Activated CD8-positive, alpha-beta memory T cell treated with anti-CD3 and anti-CD28 coated beads for 48 hours (primary cell): ENCODE results near the gene ARID5B.
"Not testable (repeated sequence)": the region's sequence is repeated elsewhere in the genome, so short reads cannot be mapped to it uniquely, and the experiment has no call there.

Experiments
- DNase-seq, 3 experiments: peaks; one replicate each; pipeline ENCODE4 v3.0.0-alpha.2; 2020; ENCODE audit warnings: low read depth in 2 of 3, low spot score in 2 of 3

Gene ARID5B

DNA sequence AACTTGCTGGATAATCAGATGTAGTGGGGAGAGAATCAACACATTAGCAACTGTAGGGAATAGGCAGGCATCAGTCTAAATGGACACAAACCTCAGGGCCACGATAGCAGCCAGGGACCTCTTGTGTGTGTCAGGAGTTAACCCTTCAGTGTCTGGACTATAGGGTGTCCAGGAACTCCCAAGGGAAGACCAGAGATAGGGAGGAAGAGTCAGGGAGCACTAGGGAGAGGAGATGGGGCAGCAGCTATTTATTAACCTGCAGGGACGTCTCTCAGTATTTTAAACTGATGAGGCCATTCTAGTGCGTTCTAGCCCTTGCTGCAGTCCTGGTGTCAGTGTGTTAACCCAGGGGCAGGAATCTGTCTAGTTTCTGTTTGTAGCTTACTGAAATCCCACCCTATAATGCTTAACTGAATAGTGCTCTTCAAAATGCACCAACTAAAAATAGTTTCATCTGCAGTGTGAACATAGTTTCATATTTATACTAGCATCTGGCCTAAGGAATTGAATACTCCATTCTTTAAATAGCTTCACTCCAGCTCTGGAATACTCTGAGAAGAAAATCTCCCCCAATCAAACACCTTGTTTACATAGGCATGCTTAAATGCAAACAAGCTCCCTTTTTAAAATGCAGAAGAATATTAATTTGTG, 62.7 kb downstream of the ARID5B start:
- no peak for DNase-seq

DNA sequence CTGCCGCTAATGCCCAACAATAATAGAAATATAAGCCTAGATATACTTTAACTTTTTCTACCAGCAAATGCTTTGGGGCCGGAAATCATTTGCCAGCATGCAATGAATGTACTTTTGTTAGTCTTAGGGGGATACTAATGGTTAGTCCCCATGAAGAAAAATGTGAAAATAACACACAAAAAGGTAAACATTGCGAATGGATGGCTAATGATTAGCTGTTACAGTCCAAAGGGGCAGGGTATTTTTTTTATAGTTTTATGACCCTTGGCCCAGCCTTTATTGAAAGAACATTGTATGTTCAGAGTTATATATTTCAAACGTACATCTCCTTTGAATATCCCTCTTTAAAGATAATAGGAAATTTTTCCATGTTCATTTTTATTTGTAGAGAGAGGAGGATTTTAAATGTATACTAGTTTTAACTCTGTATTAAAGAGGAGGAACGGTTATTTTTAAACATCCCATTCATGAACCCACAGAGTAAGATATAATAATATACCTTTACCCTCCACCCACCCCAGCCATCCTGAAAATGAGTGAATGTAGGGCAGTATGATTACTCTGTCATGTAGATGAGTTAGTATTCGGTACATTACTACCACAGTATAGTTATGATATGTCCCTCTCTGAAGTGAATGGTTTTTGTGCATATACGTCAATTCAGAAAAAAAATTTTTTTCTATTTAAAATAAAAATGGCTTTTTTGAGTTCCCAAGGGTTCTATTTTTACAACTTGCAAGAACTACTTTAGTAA, 63.6 kb downstream of the ARID5B start:
- no peak for DNase-seq

DNA sequence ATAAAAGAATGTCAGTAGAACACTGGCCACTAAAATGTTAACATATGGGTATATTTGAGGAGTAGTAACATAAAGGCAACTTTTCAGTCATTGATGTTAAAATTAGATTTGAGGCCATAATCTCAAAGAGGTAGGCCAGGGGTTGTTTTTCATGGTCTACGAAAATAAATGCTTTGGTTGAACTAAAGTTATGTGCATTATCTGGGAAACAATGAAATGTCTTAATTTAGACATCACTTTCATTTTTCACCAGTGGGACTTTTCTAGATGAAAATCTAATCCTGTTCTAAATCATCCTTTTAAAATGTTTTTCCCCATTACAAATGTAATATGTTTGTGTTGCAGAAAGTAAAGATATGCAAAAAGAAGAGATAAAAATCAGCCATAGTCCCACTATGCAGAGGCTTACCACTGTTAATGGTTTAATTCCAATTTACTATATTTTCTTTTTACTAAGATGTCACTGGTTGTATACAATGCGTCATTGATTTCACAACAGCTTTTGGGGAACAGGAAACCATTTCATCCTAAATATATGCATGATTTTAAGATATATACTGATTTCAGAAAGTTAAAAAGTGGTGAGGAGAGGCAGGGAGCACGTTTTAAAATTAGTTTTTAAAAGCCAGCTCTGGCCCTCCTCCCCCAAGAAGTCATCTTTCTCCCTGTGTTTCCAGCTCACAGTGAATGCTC, 64.3 kb downstream of the ARID5B start:
- no peak for DNase-seq

DNA sequence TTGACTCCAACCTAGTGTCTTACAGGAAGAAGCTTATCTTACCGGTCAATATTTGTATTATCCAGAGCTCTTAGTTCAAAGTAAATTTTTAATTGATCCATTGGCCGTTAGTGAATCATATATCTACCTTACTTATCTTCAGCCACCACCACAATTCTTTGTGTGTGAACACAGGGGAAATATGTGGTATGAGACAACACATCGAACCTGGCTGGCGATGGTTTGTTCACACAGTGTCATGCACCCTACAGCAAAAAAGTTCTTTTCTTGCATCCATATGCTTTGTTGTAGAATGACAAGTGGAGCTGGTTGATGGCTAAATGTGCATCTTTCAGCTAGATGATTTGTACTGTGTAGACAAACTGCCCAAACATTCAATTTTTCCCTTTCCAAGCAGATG, 65.8 kb downstream of the ARID5B start:
- no peak for DNase-seq

DNA sequence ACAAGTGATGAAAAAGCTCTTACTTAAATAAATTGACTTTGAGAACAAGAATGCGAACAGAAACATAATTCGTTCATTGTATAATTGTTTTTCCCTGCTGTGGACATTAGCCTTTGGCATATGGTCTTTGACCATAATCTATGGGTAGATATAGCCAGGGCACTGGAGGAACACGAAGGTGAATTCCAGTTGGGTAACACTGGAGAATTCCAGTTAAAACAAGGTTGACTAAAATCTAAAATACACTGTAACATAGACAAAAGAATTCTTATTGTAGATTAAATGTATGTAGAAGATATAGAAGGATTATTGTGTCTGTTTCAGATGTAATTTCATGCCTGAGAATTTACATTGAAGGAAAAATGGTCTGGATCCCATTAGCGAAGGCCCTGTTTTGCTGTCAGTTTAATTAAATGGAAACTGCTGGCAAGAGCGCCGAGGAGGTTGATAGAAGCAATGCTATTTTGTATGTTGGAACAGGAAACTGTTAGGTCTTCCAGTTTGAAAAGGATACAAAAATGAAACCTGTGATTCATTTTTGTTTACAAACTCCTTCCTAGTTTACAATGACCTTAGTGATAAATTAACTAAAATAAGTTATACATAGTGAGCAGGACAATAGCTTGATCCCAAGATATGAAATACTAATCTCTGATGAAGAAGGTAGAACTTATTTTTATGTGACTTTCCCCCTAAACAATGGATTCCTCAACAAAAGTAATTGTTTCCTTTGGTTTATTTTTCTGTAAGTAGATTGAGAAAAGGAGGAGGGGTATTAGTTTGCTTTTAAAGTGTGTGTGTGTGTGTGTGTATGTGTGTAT, 68.9 kb downstream of the ARID5B start:
- no peak for DNase-seq

DNA sequence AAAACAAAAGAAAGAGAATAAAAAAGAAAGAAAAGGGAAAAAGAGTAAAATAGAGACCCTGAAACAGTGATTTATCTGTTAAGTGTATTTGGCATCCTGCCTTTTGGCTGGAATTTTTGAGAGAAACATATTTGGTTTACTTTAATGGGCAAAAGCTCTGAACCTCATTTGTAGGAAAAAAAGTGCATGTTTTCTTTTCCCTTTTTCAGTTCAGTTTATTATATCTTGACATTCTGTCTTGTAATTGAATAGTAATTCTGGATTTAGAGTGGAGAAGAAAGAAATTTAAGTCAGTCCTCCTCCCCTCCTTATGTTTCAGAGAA, 69.5 kb downstream of the ARID5B start:
- DNase-seq, result no peak

DNA sequence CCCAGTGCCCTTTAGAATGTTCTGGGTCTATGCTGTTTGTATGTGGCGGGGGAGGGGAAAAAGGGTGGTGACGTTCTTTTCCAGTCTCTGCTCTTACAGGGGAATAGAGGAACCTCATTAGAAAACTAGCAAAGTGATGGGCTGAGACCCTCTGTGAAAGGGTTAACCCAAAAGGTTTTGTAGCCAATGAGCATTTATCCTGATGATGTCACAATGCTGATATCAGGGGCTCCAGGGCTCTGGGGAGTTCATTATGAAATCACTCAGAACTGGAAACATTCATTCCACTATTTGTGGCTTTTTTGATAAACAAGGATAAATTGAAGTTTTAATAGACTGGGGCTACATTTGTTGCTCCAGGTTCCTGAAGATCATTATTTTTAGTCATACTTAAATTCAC, 71.7 kb downstream of the ARID5B start:
- DNase-seq, result no peak

DNA sequence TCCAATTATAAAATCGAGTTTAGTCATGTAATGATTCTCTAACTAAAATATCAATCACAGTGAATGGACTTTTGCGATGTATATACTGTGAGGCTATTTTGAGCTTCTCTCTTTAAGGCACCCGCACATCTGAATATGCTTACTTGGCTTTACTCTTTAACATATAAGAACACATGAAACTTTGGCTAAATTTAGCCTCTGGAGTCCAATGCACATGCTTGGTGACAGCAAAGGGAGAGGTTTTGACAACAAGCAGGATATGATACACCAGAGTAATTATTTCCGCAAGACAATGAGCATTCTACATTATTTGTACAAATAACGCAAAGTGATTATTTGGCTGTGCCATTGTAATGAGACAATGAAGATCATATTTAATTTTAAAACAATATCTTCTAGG, 72.4 kb downstream of the ARID5B start:
- no peak for DNase-seq

DNA sequence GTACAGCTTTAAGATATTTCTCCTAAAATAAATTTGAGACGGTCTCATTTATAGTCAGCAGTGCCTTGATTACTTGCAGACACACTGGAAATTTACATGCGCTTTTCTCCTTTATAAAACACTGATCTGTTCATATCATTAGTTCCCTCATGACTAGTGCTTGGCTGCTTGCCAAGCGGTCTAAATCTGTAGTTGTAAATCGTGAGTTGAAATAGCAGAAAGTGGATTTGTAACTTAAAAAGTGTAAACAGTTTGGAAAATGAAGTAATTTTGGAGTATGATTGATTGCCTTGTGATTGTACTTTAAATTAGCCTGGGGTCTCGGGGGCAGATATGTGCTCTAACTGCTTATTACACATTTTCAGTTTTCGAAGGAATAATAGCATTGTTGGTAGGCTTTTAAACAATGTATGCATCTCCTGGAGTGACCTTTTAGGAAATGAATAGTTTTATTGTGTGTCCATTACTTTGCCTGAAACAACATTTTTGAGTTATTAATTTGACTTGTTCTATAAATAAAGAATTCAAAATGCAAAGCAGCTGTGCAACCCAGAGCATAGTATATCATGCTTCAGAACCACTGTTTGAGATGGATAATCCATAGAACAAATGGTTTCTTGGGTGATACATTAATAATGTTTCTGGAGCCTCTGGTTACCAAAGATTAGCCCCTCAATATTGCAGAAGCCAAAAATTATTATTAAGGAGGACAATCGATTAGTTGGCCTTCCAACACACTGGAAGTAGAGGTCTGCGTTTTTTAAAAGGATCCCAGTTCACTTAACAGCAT, 73.3 kb downstream of the ARID5B start:
- DNase-seq, result no peak

DNA sequence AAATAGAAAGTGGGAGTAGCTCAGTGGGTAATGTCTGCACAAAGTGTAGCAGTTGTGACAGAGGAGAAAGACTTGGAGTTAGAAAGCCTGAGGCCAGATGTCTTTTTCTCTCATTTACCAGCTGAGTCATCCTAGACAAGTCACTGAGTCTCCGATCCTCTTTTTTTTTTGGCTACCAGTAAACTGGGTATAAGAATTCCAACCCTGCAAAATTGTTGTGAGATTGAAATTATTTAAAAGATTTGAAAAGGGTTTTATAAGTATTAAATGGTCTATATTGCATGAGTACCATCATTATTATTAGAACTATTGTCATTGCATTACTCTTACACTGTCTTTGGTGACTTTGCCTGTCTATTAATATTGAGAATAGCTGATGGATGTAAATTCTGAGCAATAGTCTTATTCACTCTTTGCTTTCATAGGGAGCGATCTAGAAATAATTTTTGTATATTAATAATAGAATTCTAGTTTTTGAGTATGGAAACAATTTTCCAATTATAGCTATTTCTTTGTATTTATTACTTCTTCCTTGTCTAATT, 74.0 kb downstream of the ARID5B start:
- DNase-seq, result no peak

DNA sequence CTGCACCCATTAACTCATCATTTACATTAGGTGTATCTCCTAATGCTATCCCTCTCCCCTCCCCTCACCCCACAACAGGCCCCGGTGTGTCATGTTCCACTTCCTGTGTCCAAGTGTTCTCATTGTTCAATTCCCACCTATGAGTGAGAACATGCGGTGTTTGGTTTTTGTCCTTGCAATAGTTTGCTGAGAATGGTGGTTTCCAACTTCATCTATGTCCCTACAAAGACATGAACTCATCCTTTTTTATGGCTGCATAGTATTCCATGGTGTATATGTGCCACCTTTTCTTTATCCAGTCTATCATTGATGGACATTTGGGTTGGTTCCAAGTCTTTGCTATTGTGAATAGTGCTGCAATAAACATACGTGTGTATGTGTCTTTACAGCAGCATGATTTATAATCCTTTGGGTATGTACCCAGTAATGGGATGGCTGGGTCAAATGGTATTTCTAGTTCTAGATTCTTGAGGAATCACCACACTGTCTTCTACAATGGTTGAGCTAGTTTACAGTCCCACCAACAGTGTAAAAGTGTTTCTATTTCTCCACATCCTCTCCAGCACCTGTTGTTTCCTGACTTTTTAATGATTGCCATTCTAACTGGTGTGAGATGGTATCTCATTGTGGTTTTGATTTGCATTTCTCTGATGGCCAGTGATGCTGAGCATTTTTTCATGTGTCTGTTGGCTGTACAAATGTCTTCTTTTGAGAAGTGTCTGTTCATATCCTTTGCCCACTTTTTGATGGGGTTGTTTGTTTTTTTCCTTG, 75.6 kb downstream of the ARID5B start:
- not testable (repeated sequence) for DNase-seq

DNA sequence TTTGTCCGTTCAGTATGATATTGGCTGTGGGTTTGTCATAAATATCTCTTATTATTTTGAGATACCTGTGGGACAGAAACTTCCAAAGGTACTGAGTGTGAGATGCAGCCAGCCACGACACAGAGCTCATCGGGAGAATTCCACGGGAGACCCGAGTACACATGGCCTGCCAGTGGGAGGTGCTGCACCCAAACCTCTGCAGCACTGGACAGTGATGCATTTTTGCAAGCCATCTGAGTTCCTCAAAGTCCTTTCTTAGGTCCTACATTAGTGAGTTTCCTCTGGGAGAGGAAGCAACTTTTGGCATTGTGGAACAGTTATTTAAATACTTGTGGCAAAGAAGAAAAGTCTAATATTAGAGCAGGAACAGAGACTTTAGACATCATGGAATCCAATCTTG, 77.5 kb downstream of the ARID5B start:
- no peak for DNase-seq

DNA sequence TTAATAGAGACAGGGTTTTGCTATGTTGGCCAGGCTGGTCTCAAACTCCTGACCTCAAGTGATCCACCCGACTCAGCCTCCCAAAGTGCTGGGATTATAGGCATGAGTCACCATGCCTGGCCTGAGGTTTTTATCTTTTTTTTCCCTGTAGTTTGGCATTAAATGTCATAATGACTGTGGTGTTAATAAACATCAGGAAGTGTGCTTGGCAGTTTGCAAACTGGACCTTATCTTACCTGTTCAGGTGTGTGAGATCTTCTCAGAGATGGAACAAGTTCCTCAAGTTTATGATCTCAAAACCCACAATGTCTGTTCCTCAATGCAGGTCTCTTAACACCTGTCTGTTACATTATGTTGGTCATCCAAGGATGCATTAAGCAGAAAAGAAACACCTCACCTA, 80.0 kb downstream of the ARID5B start:
- no peak for DNase-seq

DNA sequence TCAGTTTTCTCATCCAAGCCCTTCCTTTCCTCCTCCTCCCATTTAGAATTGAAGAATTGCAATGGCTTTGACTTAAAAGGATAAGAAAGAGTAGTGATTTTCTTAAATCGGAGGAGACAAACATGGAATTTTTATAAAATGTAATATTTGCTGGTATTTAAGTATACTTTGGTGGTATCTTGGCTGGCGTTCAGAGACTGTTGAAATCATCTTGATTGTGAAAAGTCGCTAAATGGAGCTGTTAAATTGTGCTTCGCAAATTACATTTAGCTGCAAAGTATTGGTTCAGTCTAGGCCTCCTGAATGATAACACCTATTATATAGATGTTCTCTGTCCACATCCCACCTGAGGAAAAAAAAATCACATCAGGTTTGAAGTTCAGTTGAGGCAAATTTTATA, 81.8 kb downstream of the ARID5B start:
- no peak for DNase-seq

DNA sequence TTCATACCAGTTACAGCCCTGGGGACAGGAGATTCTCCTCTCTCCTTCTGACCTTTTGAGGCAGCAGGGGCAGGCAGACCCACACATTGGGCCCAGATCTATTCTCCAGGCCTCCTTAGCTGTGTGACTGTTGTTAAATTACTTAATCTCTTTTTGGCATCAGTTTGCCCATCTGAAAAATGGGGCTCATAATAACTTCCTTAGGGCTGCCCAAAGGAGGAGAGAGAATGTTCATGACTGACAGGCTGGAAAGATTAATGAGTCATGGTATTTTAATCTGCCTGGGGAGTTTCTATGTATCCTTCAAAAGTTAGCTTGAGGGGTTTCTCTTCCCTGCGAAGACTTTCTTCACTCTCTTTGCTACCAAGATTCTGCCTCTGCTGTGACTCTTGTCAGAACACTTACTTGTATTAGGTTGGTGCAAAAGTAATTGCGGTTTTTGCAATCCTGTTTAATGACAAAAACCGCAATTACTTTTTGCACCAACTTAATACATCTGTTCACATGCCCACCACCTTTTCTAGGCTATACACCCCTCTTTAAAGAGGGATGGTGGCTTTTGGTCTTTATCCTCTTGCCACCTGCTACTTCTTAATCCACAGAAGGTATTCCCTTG, 83.4 kb downstream of the ARID5B start:
- no peak for DNase-seq

DNA sequence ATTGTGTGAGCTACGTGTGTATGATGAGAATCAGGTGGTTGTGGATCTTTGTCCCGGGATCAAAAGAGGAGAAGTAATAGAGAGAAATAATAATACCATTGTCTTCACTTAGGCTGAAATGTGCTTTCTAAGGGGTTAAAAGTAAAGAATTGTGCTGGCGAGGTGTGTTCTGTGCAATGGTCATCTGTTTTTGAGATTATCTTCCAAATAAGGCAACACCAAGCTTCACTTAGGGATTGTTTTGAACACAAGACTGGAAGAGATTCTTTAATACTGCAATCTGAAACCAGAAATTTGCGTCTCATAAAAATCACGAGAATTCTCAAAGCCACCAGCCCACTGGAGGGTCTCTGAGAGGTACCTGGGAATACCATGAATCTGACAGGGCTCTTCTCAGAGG, 84.2 kb downstream of the ARID5B start:
- no peak for DNase-seq

DNA sequence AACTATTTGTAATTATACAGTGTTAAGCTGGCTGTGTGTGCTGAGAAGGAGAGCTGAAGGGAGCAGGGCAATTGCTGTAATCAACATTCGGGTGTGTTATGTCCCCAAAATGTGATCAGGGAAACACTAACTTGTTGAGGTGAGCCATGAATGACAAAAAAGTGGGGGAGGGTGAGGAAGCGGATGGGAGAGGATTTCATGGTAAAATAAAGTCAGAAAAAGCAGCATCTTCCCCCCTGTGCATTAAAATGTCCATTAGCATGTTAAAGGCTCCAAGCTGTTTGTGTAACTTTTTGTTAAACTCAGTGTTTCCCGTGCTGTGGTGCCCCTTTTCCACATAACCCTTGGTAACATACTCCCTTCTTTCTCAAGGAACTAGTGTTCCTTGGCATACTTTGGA, 84.9 kb downstream of the ARID5B start:
- DNase-seq, result no peak

DNA sequence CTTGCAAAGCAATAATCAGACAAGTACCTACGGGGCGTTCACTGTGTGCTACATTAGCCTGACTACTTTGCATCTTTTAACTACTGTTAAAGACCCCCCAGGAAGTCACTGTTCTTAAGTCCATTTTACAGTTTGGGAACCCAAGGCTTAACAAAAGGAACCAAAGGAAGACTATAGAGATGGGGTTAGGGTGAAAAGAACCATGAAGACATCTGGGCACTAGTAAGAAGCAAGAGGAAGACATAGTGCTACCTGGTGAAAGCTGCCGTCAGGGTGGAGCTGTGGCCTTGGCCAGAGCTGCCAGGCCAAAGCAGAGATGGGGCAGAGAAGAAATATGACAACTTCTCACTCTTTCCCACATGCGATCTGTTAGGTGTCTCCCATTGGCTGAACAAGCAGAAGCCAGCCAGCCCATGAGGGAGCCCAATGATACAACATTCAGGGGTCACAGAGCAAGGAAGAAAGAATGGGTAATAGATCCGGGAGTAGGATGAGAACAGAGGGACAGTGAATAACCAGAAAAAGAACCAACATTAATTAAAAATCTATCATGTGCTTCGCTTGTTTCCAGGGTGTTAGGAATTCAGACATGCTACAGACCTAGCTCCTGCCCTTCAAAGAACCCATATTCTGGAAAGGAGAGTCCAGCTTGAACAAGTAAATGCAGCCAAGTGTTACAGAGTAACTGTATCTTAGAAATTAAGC, 85.4 kb downstream of the ARID5B start:
- DNase-seq, result no peak

DNA sequence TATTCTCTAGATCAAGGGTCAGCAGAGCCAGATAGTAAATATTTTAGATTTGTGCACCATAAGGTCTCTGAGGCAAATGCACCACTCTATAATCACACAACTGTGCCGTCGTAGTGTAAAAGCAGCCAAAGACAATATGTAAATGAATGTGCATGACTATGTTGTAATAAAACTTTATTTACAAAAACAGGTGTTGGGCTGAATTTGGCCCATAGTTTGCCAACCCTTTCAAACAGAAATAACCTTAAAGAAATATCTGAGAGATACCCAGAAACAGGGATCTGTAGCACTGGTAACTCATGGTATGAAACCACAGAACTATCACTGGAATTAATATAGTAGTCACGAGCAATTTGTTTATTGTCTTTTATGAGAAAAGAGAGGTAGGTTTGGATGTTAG, 86.0 kb downstream of the ARID5B start:
- no peak for DNase-seq
